ENCODE results near the gene AVEN.
"Not testable (repeated sequence)": the region's sequence is repeated elsewhere in the genome, so short reads cannot be mapped to it uniquely, and the experiment has no call there.

The AVEN gene

GRCh38 chr15:33823119-33823518, 215.9 kb downstream of the AVEN start:
- POLR2A ChIA-PET, result interaction anchor here (0.5 kb wide), 1 partner anchor 192 kb away, joined by 3 read pairs; no protein-coding TSS in a partner anchor
- CTCF ChIA-PET, result no interaction called here

GRCh38 chr15:33822479-33822878, 216.5 kb downstream of the AVEN start:
- DNase-seq (ENCODE audit: extremely low spot score), result no peak
- no peak for TF ChIP-seq L3MBTL2 (conservative IDR thresholded peaks at IDR 0.05)
- no peak for TF ChIP-seq SUZ12 (IDR thresholded peaks at IDR 0.05)
- no peak for TF ChIP-seq PKNOX1 (IDR thresholded peaks at IDR 0.05)
- TF ChIP-seq HDGF (IDR thresholded peaks at IDR 0.05; ENCODE audit: borderline replicate concordance), result no peak
- TF ChIP-seq CTBP1 (IDR thresholded peaks at IDR 0.05; ENCODE audit: borderline replicate concordance), result no peak
- no peak for TF ChIP-seq SP1 (IDR thresholded peaks at IDR 0.05)
- TF ChIP-seq ZNF384 (IDR thresholded peaks at IDR 0.05), result no peak
- TF ChIP-seq NFRKB (IDR thresholded peaks at IDR 0.05), result no peak
- TF ChIP-seq LEF1 (IDR thresholded peaks at IDR 0.05; ENCODE audit: borderline replicate concordance), result no peak
- POLR2A ChIA-PET, result interaction anchor here (0.5 kb wide), 1 partner anchor 193 kb away, joined by 3 read pairs; no protein-coding TSS in a partner anchor
- CTCF ChIA-PET, result no interaction called here

More at GRCh38 chr15:33823119-33823518, 215.9 kb downstream of the AVEN start:
- TF ChIP-seq SP1 (IDR thresholded peaks at IDR 0.05) (no peak), CTBP1 (IDR thresholded peaks at IDR 0.05; ENCODE audit: borderline replicate concordance) (no peak), PKNOX1 (IDR thresholded peaks at IDR 0.05) (no peak), ELF4 (IDR thresholded peaks at IDR 0.05) (no peak), FOXK2 (IDR thresholded peaks at IDR 0.05) (no peak), ZNF384 (IDR thresholded peaks at IDR 0.05) (no peak), HDGF (IDR thresholded peaks at IDR 0.05; ENCODE audit: borderline replicate concordance) (no peak), TARDBP (IDR thresholded peaks at IDR 0.05) (no peak), ARNT (IDR thresholded peaks at IDR 0.05) (no peak), LEF1 (IDR thresholded peaks at IDR 0.05; ENCODE audit: borderline replicate concordance) (no peak), FOXA1 (IDR thresholded peaks at IDR 0.05) (no peak), FOXM1 (IDR thresholded peaks at IDR 0.05; ENCODE audit: borderline replicate concordance) (no peak), SUZ12 (IDR thresholded peaks at IDR 0.05) (no peak), L3MBTL2 (conservative IDR thresholded peaks at IDR 0.05) (no peak), BHLHE40 (IDR thresholded peaks at IDR 0.05; ENCODE audit: borderline replicate concordance) (no peak)
- DNase-seq (ENCODE audit: extremely low spot score), result no peak

GRCh38 chr15:33819499-33819898, 219.5 kb downstream of the AVEN start:
- POLR2A ChIA-PET; DNase-seq (ENCODE audit: extremely low spot score); CTCF ChIA-PET: not testable (repeated sequence)
